ENCODE data around the gene GLRX.
"Not testable (repeated sequence)": the region's sequence is repeated elsewhere in the genome, so short reads cannot be mapped to it uniquely, and the experiment has no call there.

Gene GLRX

GRCh38 chr5:95826949-95827891 lies 4.7 kb upstream of the GLRX start:
- DNase-seq = no peak

- DNase-seq = no peak
Measured at GRCh38 chr5:95825495-95825894, 3.0 kb upstream of the GLRX start.

GRCh38 chr5:95824747-95825146 lies 2.2 kb upstream of the GLRX start:
- DNase-seq = no peak

- DNase-seq = peak; percentile 31
Measured at GRCh38 chr5:95823738-95824609, 1.4 kb upstream of the GLRX start.

- DNase-seq = no peak
Measured at GRCh38 chr5:95823218-95823737, 752 bp upstream of the GLRX start.

- peak; percentile 44 for DNase-seq
Measured at GRCh38 chr5:95822043-95822541, 434 bp downstream of the GLRX start.

- no peak for DNase-seq
Measured at GRCh38 chr5:95821110-95822021, 1.2 kb downstream of the GLRX start.

- no peak for DNase-seq
Measured at GRCh38 chr5:95818181-95819147, 4.1 kb downstream of the GLRX start.

GRCh38 chr5:95817430-95817829 lies 5.1 kb downstream of the GLRX start:
- DNase-seq = peak; percentile 39

- DNase-seq = no peak
Measured at GRCh38 chr5:95816776-95817175, 5.8 kb downstream of the GLRX start.

- no peak for DNase-seq
Measured at GRCh38 chr5:95816341-95816740, 6.2 kb downstream of the GLRX start.

GRCh38 chr5:95815155-95815729 lies 7.3 kb downstream of the GLRX start:
- DNase-seq = no peak

GRCh38 chr5:95813035-95813434 lies 9.5 kb downstream of the GLRX start:
- DNase-seq = not testable (repeated sequence)

GRCh38 chr5:95812074-95812471 lies 10.5 kb downstream of the GLRX start:
- DNase-seq = no peak

- DNase-seq = not testable (repeated sequence)
Measured at GRCh38 chr5:95811461-95812073, 11.0 kb downstream of the GLRX start.

GRCh38 chr5:95811126-95811423 lies 11.5 kb downstream of the GLRX start:
- not testable (repeated sequence) for DNase-seq

- DNase-seq = peak; percentile 25
Measured at GRCh38 chr5:95810305-95811125, 12.0 kb downstream of the GLRX start.

GRCh38 chr5:95809414-95809960 lies 13.0 kb downstream of the GLRX start:
- DNase-seq = peak; percentile 23
